Trophoblast cell (in vitro differentiated cells and primary cell): ENCODE measurements around the gene SMG6. TPM values are rescaled to one million over a fixed set of nuclear protein-coding genes. Genes with fewer than 3 reads are reported as not detected.

Experiments used
- DNase-seq, 2 donors: peaks; one replicate each; pipeline ENCODE4 v3.0.0-alpha.2; 2016
- H2AFZ ChIP-seq: 2 replicates; pipeline ENCODE4 v1.6.1; 2013; ENCODE audit warnings: low read length, moderate library complexity, mild to moderate bottlenecking; ENCODE audit not compliant: insufficient read depth, poor library complexity
- H2AK5ac ChIP-seq: 2 replicates; pipeline ENCODE4 v1.6.1; 2013; ENCODE audit warnings: mild to moderate bottlenecking, low read length
- H2BK120ac ChIP-seq: 2 replicates; pipeline ENCODE4 v1.6.1; 2013; ENCODE audit warnings: low read length, mild to moderate bottlenecking, moderate library complexity; ENCODE audit not compliant: insufficient read depth, poor library complexity
- H2BK12ac ChIP-seq: 2 replicates; pipeline ENCODE4 v1.6.1; 2013; ENCODE audit warnings: mild to moderate bottlenecking, low read length, moderate library complexity
- H2BK5ac ChIP-seq: 2 replicates; pipeline ENCODE4 v1.6.1; 2013; ENCODE audit warnings: low read length, low read depth, moderate library complexity, mild to moderate bottlenecking; ENCODE audit not compliant: poor library complexity
- H3K14ac ChIP-seq: 2 replicates; pipeline ENCODE4 v1.6.1; 2013; ENCODE audit warnings: mild to moderate bottlenecking, low read length
- H3K18ac ChIP-seq: 2 replicates; pipeline ENCODE4 v1.6.1; 2013; ENCODE audit warnings: mild to moderate bottlenecking, low read length
- H3K23ac ChIP-seq: 2 replicates; pipeline ENCODE4 v1.6.1; 2013; ENCODE audit warnings: low read length
- H3K27ac ChIP-seq: 2 replicates; pipeline ENCODE4 v1.5.1; 2013; ENCODE audit warnings: low read depth, mild to moderate bottlenecking, inconsistent platforms, low read length, moderate library complexity
- H3K27me3 ChIP-seq: 2 replicates; pipeline ENCODE4 v1.6.1; 2013; ENCODE audit warnings: inconsistent platforms, mild to moderate bottlenecking, low read length, moderate library complexity; ENCODE audit not compliant: insufficient read depth
- H3K36me3 ChIP-seq, 2 experiments: 1 replicate in 1 of 2; 2 replicates in 1 of 2; pipeline ENCODE4 v1.6.1; 2013; ENCODE audit warnings: low read length in 2 of 2, mild to moderate bottlenecking in 2 of 2, moderate library complexity in 1 of 2; ENCODE audit not compliant: insufficient read depth in 2 of 2, control insufficient read depth in 1 of 2
- H3K4ac ChIP-seq: 2 replicates; pipeline ENCODE4 v1.6.1; 2013; ENCODE audit warnings: low read depth, mild to moderate bottlenecking, low read length, moderate library complexity
- H3K4me1 ChIP-seq, 2 experiments: 1 replicate in 1 of 2; 2 replicates in 1 of 2; pipeline ENCODE4 v1.6.1; 2013; ENCODE audit warnings: low read length in 2 of 2, mild to moderate bottlenecking in 2 of 2, moderate library complexity in 1 of 2; ENCODE audit not compliant: insufficient read depth in 2 of 2, control insufficient read depth in 1 of 2
- H3K4me2 ChIP-seq: 2 replicates; pipeline ENCODE4 v1.6.1; 2013; ENCODE audit warnings: inconsistent platforms, mild to moderate bottlenecking, low read length, moderate library complexity
- H3K4me3 ChIP-seq: 2 replicates; pipeline ENCODE4 v1.5.1; 2013; ENCODE audit warnings: mild to moderate bottlenecking, low read depth, low read length, inconsistent platforms
- H3K79me1 ChIP-seq: one replicate; pipeline ENCODE4 v1.6.1; 2013; ENCODE audit warnings: low read length
- H3K79me2 ChIP-seq: 2 replicates; pipeline ENCODE4 v1.6.1; 2013; ENCODE audit warnings: low read length, mild to moderate bottlenecking; ENCODE audit not compliant: control insufficient read depth, insufficient read depth, poor library complexity
- H3K9ac ChIP-seq: 2 replicates; pipeline ENCODE4 v1.6.1; 2013; ENCODE audit warnings: mild to moderate bottlenecking, low read length
- H3K9me3 ChIP-seq: 2 replicates; pipeline ENCODE4 v1.6.1; 2013; ENCODE audit warnings: low read depth, mild to moderate bottlenecking, control low read depth, inconsistent platforms, low read length; ENCODE audit not compliant: insufficient read depth
- H4K12ac ChIP-seq: 2 replicates; pipeline ENCODE4 v1.6.1; 2013; ENCODE audit warnings: low read depth, mild to moderate bottlenecking, low read length, moderate library complexity
- H4K8ac ChIP-seq: 2 replicates; pipeline ENCODE4 v1.6.1; 2013; ENCODE audit warnings: low read depth, mild to moderate bottlenecking, low read length, moderate library complexity
- H4K91ac ChIP-seq: one replicate; pipeline ENCODE4 v1.6.1; 2013; ENCODE audit warnings: low read depth, mild to moderate bottlenecking, low read length, moderate library complexity
- WGBS: extraction: QIAGEN DNeasy Blood & Tissue Kit; methylation state at CpG from one replicate; pipeline ENCODE4 v1.1.7; 2013; ENCODE audit warnings: missing lambda C conversion rate; ENCODE audit not compliant: insufficient read length, insufficient coverage; ENCODE audit errors: extremely low coverage; 5-methylcytosine and 5-hydroxymethylcytosine counted together
- polyA plus RNA-seq: library from polyadenylated mRNA; stranded (reverse); fragments of 200-250 nt; gene quantifications from 2 replicates; pipeline ENCODE4 v1.2.3, GENCODE V29; 2013

SMG6 gene
- 16.7 and 17.2 TPM in 2 replicates for polyA plus RNA-seq

DNA sequence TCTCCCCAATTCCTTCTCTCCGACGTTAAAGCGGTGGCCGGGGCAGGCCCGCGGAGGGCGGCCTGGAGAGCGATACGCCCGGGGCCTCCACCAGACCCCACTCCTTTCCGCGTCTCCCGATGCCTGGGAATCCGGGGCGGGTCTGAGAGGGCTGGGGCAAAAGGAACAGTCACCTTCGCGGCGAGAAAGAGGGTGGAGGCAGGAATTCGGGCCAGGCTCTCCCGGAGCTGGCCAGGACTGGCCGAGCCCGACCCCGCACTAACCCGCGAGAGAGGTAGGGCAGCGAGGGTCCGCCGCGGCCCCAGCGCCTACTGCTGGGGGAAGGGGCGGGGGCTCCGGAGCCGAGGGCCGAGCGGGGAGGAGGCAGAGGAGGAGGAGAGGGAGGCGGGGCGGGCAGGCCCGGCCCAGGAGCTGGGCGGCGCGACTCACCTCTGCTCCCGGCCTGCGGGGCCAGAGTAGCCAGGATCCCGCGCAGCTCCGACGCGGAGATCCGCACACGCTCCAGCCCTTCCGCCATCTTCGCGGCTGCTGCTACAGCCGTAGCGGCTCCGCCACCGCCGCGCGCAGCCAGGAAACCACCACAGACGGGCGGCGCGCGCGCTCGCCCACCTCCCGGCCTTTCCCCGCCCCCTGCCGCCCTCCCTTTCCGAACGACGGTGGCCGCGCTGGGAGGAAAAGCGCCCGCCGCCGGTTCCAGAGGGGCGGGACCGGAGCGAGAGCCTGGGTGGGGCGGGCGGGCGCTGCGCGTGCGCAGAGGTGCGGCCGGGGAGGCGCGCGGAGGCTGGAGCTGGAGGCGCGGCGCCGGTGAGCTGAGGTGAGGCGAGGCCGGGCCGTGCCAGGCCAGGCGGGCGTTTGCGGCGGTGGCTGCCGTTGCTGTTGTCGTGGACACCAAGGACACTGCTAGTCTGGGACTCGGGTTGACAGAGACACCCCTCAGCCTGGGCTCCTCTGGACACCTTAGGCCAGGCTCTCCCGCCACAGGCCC is at the start of gene SMG6, which contains the start of gene SRR:
Gene SMG6 (minus strand): TSS at position 582 of the 985 bp plus-strand sequence. CDS start 65 bp downstream, at position 517.
Gene SRR (plus strand): TSS at position 747 of the 985 bp plus-strand sequence. CDS start 11,611 bp downstream, outside the sequence.
- WGBS: no CpG with 5 or more reads among the region's 108 CpGs
- H3K27me3 ChIP-seq: no peaks in the 10 kb centered on the region
- peak within 1 kb of the TSS; percentile 100 for H3K14ac ChIP-seq
- H2BK5ac ChIP-seq: peak within 1 kb of the TSS; percentile 99
- H3K4me1 ChIP-seq: peaks cover 5 to 8% of the 10 kb centered on the region in 2 experiments
- peak within 1 kb of the TSS; percentile 97 for H3K9ac ChIP-seq
- H3K79me2 ChIP-seq: peaks cover 10% of the 10 kb centered on the region
- H3K4ac ChIP-seq: peak within 1 kb of the TSS; percentile 94
- H3K4me3 ChIP-seq: peak within 1 kb of the TSS; percentile 95
- peak within 1 kb of the TSS; percentile 29 for H2AK5ac ChIP-seq
- H3K27ac ChIP-seq: peak within 1 kb of the TSS; percentile 100
- peak; percentile 81 to 92 for DNase-seq
- H2BK12ac ChIP-seq: no peak within 1 kb of the TSS
- H2BK120ac ChIP-seq: peak within 1 kb of the TSS; percentile 96
- H4K12ac ChIP-seq: peak within 1 kb of the TSS; percentile 100
- no peak within 1 kb of the TSS for H3K23ac ChIP-seq
- H4K91ac ChIP-seq: peak within 1 kb of the TSS; percentile 95
- peaks cover 14 to 18% of the 10 kb centered on the region in 2 experiments for H3K36me3 ChIP-seq
- H3K79me1 ChIP-seq: peaks cover 11% of the 10 kb centered on the region
- H4K8ac ChIP-seq: peak within 1 kb of the TSS; percentile 99
- peak within 1 kb of the TSS; percentile 100 for H3K18ac ChIP-seq
- peak within 1 kb of the TSS; percentile 100 for H2AFZ ChIP-seq
- no peaks in the 10 kb centered on the region for H3K9me3 ChIP-seq
- H3K4me2 ChIP-seq: peak within 1 kb of the TSS; percentile 88

DNA sequence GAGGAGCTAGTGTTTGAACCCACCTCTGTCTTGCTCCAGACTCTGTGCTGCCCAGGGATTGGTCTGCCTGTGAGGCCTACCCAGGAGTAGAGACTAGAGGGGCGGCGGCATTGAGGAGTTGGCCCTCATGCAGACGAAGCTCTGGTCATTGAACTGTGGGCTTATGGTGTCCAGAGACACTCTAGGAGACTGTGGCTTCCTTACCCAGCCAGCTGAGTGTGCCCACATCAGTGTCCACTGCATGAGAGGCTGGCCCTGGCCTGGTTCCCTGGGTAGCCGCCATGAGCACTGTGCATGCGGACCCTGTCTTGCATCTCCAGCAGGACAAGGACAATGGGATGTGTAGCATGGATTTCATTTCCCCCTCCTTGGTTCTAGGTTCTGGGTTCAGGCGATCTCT is 47.7 kb upstream of the SMG6 start:
- Histone ChIP-seq H4K12ac (no peak overlapping the region), H3K23ac (no peak overlapping the region), H3K9me3 (no peaks in the 10 kb centered on the region), H3K9ac (no peak overlapping the region), H3K27ac (no peak overlapping the region), H2AFZ (no peak overlapping the region), H4K8ac (no peak overlapping the region), H2BK12ac (no peak overlapping the region), H3K14ac (no peak overlapping the region), H3K4me1 (peaks cover 13 to 14% of the 10 kb centered on the region in 2 experiments), H2BK5ac (no peak overlapping the region), H3K4me2 (no peak overlapping the region), H4K91ac (no peak overlapping the region), H3K4me3 (no peak overlapping the region), H2AK5ac (no peak overlapping the region), H3K27me3 (no peaks in the 10 kb centered on the region), H2BK120ac (no peak overlapping the region), H3K4ac (no peak overlapping the region), H3K79me2 (no peaks in the 10 kb centered on the region), H3K18ac (no peak overlapping the region), H3K36me3 (peaks cover 0 to 4% of the 10 kb centered on the region in 2 experiments), H3K79me1 (peaks cover 9% of the 10 kb centered on the region)
- no peak for DNase-seq
- no CpG with 5 or more reads among the region's 6 CpGs for WGBS

DNA sequence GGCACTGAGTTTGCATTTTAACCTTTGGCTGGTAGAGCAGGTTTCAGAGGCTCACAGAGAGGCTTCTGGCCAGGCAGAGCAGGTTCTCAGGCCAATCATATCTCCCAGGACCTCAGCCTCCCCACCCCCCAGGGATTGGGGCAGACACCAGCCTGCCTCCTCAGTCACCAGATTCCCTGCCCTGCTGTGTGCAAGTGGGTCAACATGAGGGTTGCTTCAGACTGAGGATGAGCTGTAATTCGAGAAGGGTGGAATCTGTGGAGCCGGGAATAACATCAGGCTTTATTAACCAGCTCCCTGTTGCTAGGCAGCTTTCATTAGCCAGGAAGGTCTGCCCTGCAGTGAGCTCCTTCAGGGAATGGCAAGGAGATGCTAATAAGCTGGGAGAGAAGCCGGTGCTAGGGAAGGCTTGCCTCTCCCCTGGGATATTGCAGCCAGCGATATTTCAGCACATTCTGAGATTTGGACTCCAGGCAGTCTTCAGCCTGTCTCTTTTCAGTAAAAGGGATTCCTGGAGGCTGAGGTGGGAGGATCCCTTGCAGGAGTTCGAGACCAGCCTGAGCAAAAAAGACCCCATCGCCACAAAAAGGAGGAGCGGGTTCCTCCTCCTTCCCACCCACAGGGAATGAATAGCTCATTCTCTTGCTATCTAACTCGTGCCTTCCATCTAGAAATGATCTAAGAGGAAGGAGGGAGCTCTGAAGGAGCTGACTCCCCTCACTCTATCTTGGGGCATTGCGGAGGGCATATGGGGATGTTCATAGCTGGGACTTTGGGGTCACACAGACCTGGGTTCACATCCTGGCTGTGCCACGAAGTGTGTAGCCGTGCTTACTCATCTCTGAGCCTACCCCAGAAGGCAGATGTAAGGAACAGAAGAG is 44.5 kb upstream of the SMG6 start:
- Histone ChIP-seq H3K79me1 (peaks cover 11% of the 10 kb centered on the region), H3K14ac (no peak overlapping the region), H3K4me2 (peak overlapping the region; percentile 25), H2BK120ac (peak overlapping the region; percentile 39), H3K9ac (peak overlapping the region; percentile 29), H3K9me3 (no peaks in the 10 kb centered on the region), H4K8ac (no peak overlapping the region), H3K27me3 (no peaks in the 10 kb centered on the region), H3K4ac (peak overlapping the region; percentile 29), H3K18ac (peak overlapping the region; percentile 83), H3K36me3 (peaks cover 13 to 17% of the 10 kb centered on the region in 2 experiments), H3K79me2 (peaks cover 5% of the 10 kb centered on the region), H2AK5ac (peak overlapping the region; percentile 60), H2BK12ac (peak overlapping the region; percentile 92), H3K4me3 (no peak overlapping the region), H3K27ac (peak overlapping the region; percentile 70), H2AFZ (no peak overlapping the region), H3K23ac (no peak overlapping the region), H4K12ac (no peak overlapping the region), H2BK5ac (peak overlapping the region; percentile 75), H4K91ac (peak overlapping the region; percentile 82), H3K4me1 (peaks cover 20 to 22% of the 10 kb centered on the region in 2 experiments)
- DNase-seq: peak in 1 of 2 donors; percentile 31
- WGBS: no CpG with 5 or more reads among the region's 11 CpGs

DNA sequence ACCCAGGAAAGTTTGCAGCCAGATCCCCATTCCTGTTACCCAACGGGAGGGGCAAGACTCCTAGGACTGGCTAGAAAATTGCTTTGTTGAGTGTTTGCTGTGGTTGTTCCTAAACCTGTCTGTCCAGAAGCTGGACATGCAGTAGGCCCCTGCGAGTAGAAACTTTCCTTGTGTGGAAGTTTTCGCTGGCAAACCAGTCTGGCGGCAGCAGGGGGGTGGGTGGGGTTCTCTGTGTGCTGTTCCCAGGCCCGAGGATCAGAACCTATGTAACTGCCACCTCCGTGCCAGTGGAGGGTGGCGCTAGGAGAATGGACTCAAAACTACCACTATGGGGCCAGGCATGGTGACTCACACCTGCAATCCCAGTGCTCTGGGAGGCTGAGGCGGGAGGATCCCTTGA is 42.9 kb upstream of the SMG6 start:
- peak overlapping the region; percentile 86 for H3K27ac ChIP-seq
- H3K18ac ChIP-seq: peak overlapping the region; percentile 90
- no peak overlapping the region for H2AK5ac ChIP-seq
- peak overlapping the region; percentile 64 for H4K12ac ChIP-seq
- H2AFZ ChIP-seq: no peak overlapping the region
- WGBS: no CpG with 5 or more reads among the region's 8 CpGs
- H3K14ac ChIP-seq: peak overlapping the region; percentile 82
- peak overlapping the region; percentile 90 for H4K91ac ChIP-seq
- H3K9me3 ChIP-seq: no peaks in the 10 kb centered on the region
- peak overlapping the region; percentile 67 for H4K8ac ChIP-seq
- no peak overlapping the region for H3K23ac ChIP-seq
- peaks cover 20 to 22% of the 10 kb centered on the region in 2 experiments for H3K4me1 ChIP-seq
- H3K4me2 ChIP-seq: peak overlapping the region; percentile 26
- H3K79me2 ChIP-seq: peaks cover 5% of the 10 kb centered on the region
- peak in 1 of 2 donors; percentile 21 for DNase-seq
- H3K27me3 ChIP-seq: no peaks in the 10 kb centered on the region
- H3K79me1 ChIP-seq: peaks cover 11% of the 10 kb centered on the region
- peak overlapping the region; percentile 84 for H2BK120ac ChIP-seq
- no peak overlapping the region for H3K4me3 ChIP-seq
- peak overlapping the region; percentile 78 for H2BK12ac ChIP-seq
- H3K36me3 ChIP-seq: peaks cover 9 to 21% of the 10 kb centered on the region in 2 experiments
- peak overlapping the region; percentile 27 for H3K4ac ChIP-seq
- H2BK5ac ChIP-seq: peak overlapping the region; percentile 93
- no peak overlapping the region for H3K9ac ChIP-seq
